Fibroblast of mammary gland (primary cell): ENCODE results near the gene MYL5.
A peak's percentile ranks its signal among the peaks of the same experiment; 100 is the strongest.

ENCODE experiments used
- DNase-seq: peaks from one replicate; pipeline ENCODE4 v3.0.0-alpha.2; 2010; ENCODE audit warnings: low read depth
- H3K4me3 ChIP-seq: 2 replicates; pipeline ENCODE4 v1.5.1; 2011; ENCODE audit warnings: low read depth, mild to moderate bottlenecking, low read length, moderate library complexity; ENCODE audit not compliant: control insufficient read depth
- TF ChIP-seq, protein P1 (sequence below): conservative IDR thresholded peaks from 2 replicates; pipeline ENCODE4 v1.5.1; 2011; ENCODE audit warnings: low read depth, low read length, inconsistent platforms; ENCODE audit not compliant: control insufficient read depth, insufficient read depth

The MYL5 gene

GRCh38 chr4:706834-707598, 32.7 kb downstream of the MYL5 start:
- no peak for DNase-seq
- H3K4me3 ChIP-seq, result peak overlapping the region; percentile 76
- TF ChIP-seq, protein P1, sequence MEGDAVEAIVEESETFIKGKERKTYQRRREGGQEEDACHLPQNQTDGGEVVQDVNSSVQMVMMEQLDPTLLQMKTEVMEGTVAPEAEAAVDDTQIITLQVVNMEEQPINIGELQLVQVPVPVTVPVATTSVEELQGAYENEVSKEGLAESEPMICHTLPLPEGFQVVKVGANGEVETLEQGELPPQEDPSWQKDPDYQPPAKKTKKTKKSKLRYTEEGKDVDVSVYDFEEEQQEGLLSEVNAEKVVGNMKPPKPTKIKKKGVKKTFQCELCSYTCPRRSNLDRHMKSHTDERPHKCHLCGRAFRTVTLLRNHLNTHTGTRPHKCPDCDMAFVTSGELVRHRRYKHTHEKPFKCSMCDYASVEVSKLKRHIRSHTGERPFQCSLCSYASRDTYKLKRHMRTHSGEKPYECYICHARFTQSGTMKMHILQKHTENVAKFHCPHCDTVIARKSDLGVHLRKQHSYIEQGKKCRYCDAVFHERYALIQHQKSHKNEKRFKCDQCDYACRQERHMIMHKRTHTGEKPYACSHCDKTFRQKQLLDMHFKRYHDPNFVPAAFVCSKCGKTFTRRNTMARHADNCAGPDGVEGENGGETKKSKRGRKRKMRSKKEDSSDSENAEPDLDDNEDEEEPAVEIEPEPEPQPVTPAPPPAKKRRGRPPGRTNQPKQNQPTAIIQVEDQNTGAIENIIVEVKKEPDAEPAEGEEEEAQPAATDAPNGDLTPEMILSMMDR, result no peak

- H3K4me3 ChIP-seq, result peak overlapping the region; percentile 1
- DNase-seq, result no peak
- TF ChIP-seq, protein P1, result no peak
These were observed 33.7 kb downstream of the MYL5 start for GRCh38 chr4:707929-708630.

DNA sequence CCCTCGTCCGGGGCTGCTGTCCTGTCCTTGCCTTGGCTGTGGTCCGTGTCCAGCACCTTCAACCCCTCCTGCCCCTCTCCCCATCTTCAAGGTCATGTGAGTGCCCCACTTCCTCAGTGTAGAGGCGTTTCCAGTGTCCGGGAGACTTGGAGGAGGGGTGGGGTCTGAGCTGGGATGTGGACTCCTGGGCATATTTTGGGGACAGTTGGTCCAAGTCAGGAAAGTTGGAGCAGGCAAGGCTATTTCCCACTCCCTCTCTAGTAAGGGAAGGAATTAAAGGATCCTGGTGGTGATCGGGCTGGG, 34.2 kb downstream of the MYL5 start:
- peak overlapping the region; percentile 1 for H3K4me3 ChIP-seq
- no peak for DNase-seq
- TF ChIP-seq, protein P1, result no peak

- TF ChIP-seq, protein P1, result no peak
- DNase-seq, result no peak
- H3K4me3 ChIP-seq, result no peak overlapping the region
These were observed 35.0 kb downstream of the MYL5 start for GRCh38 chr4:709348-709747.

DNA sequence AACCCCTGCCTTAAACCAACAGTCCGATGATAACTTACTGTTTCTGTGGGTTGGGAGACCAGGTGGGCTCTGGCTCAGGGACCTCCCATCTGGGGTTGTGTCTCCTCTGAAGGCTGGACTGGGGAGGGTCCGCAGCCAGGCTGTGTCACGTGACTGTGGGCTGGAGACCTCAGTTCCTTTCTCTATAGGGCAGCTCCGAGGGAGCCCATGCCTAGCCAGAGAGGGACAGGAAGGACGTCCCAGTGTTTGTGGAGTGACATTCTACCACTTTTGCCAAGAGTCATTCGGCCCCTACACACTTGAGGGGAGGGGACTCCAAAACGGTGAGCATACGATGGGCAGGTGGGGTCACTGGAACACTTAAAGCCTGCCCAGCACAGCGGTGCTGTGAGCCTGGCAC, 35.8 kb downstream of the MYL5 start:
- TF ChIP-seq, protein P1, result no peak
- DNase-seq, result no peak
- H3K4me3 ChIP-seq, result no peak overlapping the region

DNA sequence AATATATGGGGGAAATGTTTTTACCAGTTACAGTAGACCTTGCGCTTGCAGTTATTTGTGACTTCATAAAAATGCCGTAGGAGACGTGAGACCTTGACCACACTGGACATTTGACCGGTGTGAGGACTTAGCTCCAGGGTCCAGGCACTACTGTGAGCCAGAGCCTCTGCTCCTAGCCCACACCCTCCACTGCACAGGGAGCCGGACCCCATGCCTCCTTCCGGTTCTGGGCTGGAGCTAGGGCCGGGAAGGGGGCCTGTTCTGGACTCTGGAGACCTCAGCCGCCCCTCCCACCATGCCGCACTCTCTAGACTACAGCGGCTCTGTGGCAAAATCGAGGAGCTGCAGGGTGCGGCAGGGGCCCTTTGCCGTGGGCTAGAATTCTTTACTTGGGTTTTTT, 36.6 kb downstream of the MYL5 start:
- TF ChIP-seq, protein P1, result no peak
- H3K4me3 ChIP-seq, result no peak overlapping the region
- DNase-seq, result no peak
